HG02571 (cell line): ENCODE data around the gene TAP1.

Source experiments
- ATAC-seq: cut with Tn5 transposase; IDR thresholded peaks from one replicate; pipeline ENCODE4 v1.9.1; 2021; ENCODE audit warnings: mild to moderate bottlenecking, moderate library complexity; ENCODE audit not compliant: unreplicated experiment

The TAP1 gene

GRCh38 chr6:32865724-32866443 is 12.4 kb upstream of the TAP1 start:
- no peak for ATAC-seq

- ATAC-seq: no peak
Measured at GRCh38 chr6:32862725-32863124, 9.2 kb upstream of the TAP1 start.

- ATAC-seq: no peak
Measured at GRCh38 chr6:32860674-32861073, 7.2 kb upstream of the TAP1 start.

GRCh38 chr6:32858194-32858593 is 4.7 kb upstream of the TAP1 start:
- no peak for ATAC-seq

- no peak for ATAC-seq
Measured at GRCh38 chr6:32857156-32857891, 3.8 kb upstream of the TAP1 start.

- no peak for ATAC-seq
Measured at GRCh38 chr6:32855467-32856174, 2.1 kb upstream of the TAP1 start.

GRCh38 chr6:32854376-32855178 is 1.1 kb upstream of the TAP1 start:
- ATAC-seq: peak; percentile 13

GRCh38 chr6:32852844-32853540 is 512 bp downstream of the TAP1 start:
- peak; percentile 23 for ATAC-seq

GRCh38 chr6:32852018-32852843 is 1.3 kb downstream of the TAP1 start:
- ATAC-seq: no peak

- ATAC-seq: no peak
Measured at GRCh38 chr6:32851025-32851424, 2.5 kb downstream of the TAP1 start.

- no peak for ATAC-seq
Measured at GRCh38 chr6:32849126-32849525, 4.4 kb downstream of the TAP1 start.

- ATAC-seq: no peak
Measured at GRCh38 chr6:32847795-32848194, 5.7 kb downstream of the TAP1 start.

GRCh38 chr6:32847004-32847403 is 6.5 kb downstream of the TAP1 start:
- ATAC-seq: no peak

GRCh38 chr6:32845384-32845884 is 8.1 kb downstream of the TAP1 start:
- ATAC-seq: no peak

GRCh38 chr6:32844839-32845383 is 8.6 kb downstream of the TAP1 start:
- no peak for ATAC-seq

- peak; percentile 77 for ATAC-seq
Measured at GRCh38 chr6:32843979-32844838, 9.3 kb downstream of the TAP1 start, which contains the start of gene PSMB8. PSMB8 (minus strand) TSS chr6:32844047; CDS start chr6:32843996, 51 bp downstream.

- no peak for ATAC-seq
Measured at GRCh38 chr6:32843331-32843978, 10.0 kb downstream of the TAP1 start.
